Measurements from ENCODE around the gene TM9SF3.

DNA sequence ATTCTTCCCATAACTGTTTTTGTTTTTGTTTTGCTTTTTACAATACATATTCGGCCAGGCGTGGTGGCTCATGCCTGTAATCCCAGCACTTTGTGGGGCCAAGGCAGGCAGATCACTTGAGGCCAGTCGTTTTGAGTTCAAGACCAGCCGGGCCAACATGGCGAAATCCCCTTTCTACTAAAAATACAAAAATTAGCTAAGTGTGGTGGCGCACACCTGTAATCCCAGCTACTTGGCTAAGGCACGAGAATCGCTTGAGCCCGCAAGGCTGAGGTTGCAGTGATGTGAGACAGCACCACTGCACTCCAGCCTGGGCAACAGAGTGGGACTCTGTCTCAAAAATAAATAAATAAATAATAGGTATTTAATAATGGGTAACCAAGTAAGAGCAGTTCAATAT, 2.3 kb downstream of the TM9SF3 start:
- TF ChIP-seq, protein P1, sequence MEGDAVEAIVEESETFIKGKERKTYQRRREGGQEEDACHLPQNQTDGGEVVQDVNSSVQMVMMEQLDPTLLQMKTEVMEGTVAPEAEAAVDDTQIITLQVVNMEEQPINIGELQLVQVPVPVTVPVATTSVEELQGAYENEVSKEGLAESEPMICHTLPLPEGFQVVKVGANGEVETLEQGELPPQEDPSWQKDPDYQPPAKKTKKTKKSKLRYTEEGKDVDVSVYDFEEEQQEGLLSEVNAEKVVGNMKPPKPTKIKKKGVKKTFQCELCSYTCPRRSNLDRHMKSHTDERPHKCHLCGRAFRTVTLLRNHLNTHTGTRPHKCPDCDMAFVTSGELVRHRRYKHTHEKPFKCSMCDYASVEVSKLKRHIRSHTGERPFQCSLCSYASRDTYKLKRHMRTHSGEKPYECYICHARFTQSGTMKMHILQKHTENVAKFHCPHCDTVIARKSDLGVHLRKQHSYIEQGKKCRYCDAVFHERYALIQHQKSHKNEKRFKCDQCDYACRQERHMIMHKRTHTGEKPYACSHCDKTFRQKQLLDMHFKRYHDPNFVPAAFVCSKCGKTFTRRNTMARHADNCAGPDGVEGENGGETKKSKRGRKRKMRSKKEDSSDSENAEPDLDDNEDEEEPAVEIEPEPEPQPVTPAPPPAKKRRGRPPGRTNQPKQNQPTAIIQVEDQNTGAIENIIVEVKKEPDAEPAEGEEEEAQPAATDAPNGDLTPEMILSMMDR (conservative IDR thresholded peaks at IDR 0.05), result no peak
- TF ChIP-seq EZH2 (IDR thresholded peaks at IDR 0.05; ENCODE audit: low read depth), result no peak
